ENCODE data around the gene ZBTB5.

ZBTB5 gene

DNA sequence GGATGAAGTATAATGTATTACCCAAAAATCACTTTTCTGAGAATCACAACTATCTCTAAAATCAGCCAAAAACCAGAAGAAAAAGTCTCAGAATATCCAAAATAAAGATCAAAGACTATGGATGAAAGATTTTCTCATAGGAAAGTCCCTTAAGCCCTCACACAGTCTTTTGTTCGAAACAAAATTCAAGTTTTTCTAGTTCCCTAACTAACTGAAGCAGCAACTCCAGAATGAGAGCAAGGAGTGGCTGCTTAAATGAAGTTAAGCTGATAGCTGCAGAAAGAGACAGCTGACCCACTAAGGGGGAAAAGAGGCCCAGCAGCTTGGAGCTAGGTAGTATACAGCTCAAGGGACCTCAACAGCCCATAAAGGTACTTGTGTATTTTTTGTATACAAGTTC is 8.4 kb downstream of the ZBTB5 start:
- CTCF ChIA-PET: no interaction called here
- TF ChIP-seq ELF4 (IDR thresholded peaks at IDR 0.05) (no peak), FOXM1 (IDR thresholded peaks at IDR 0.05; ENCODE audit: borderline replicate concordance) (no peak), HDGF (IDR thresholded peaks at IDR 0.05; ENCODE audit: borderline replicate concordance) (no peak), FOXK2 (IDR thresholded peaks at IDR 0.05) (no peak), TARDBP (IDR thresholded peaks at IDR 0.05) (no peak), FOXA1 (IDR thresholded peaks at IDR 0.05) (no peak), L3MBTL2 (conservative IDR thresholded peaks at IDR 0.05) (no peak), ZNF384 (IDR thresholded peaks at IDR 0.05) (no peak), SP1 (IDR thresholded peaks at IDR 0.05) (no peak), CTBP1 (IDR thresholded peaks at IDR 0.05; ENCODE audit: borderline replicate concordance) (no peak), LEF1 (IDR thresholded peaks at IDR 0.05; ENCODE audit: borderline replicate concordance) (no peak), BHLHE40 (IDR thresholded peaks at IDR 0.05; ENCODE audit: borderline replicate concordance) (no peak), NFRKB (IDR thresholded peaks at IDR 0.05) (no peak), ARNT (IDR thresholded peaks at IDR 0.05) (no peak), SUZ12 (IDR thresholded peaks at IDR 0.05) (no peak)
- TF ChIP-seq, protein P1, sequence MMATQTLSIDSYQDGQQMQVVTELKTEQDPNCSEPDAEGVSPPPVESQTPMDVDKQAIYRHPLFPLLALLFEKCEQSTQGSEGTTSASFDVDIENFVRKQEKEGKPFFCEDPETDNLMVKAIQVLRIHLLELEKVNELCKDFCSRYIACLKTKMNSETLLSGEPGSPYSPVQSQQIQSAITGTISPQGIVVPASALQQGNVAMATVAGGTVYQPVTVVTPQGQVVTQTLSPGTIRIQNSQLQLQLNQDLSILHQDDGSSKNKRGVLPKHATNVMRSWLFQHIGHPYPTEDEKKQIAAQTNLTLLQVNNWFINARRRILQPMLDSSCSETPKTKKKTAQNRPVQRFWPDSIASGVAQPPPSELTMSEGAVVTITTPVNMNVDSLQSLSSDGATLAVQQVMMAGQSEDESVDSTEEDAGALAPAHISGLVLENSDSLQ (IDR thresholded peaks at IDR 0.05): no peak
- DNase-seq (ENCODE audit: extremely low spot score): no peak
- POLR2A ChIA-PET: interaction anchor here (1.2 to 1.5 kb wide), 2 partner anchors 9 to 28 kb away, joined by 3 to 10 read pairs; partner anchors contain the start of gene ZBTB5

- ChIA-PET POLR2A (interaction anchor here (0.8 to 1.5 kb wide), 3 partner anchors 9 to 29 kb away, joined by 3 to 10 read pairs (median 4); partner anchors contain the start of gene ZBTB5), CTCF (no interaction called here)
- no peak for TF ChIP-seq HDGF (IDR thresholded peaks at IDR 0.05; ENCODE audit: borderline replicate concordance)
- DNase-seq (ENCODE audit: extremely low spot score): no peak
Measured at GRCh38 chr9:37455884-37456647, 9.2 kb downstream of the ZBTB5 start.

- ChIA-PET CTCF (no interaction called here), POLR2A (no interaction called here)
- TF ChIP-seq HDGF (IDR thresholded peaks at IDR 0.05; ENCODE audit: borderline replicate concordance): no peak
- no peak for TF ChIP-seq CTBP1 (IDR thresholded peaks at IDR 0.05; ENCODE audit: borderline replicate concordance)
- TF ChIP-seq FOXM1 (IDR thresholded peaks at IDR 0.05; ENCODE audit: borderline replicate concordance): no peak
- no peak for TF ChIP-seq SUZ12 (IDR thresholded peaks at IDR 0.05)
- no peak for TF ChIP-seq NFRKB (IDR thresholded peaks at IDR 0.05)
- TF ChIP-seq BHLHE40 (IDR thresholded peaks at IDR 0.05; ENCODE audit: borderline replicate concordance): no peak
- no peak for TF ChIP-seq TARDBP (IDR thresholded peaks at IDR 0.05)
- no peak for TF ChIP-seq ZNF384 (IDR thresholded peaks at IDR 0.05)
- no peak for TF ChIP-seq LEF1 (IDR thresholded peaks at IDR 0.05; ENCODE audit: borderline replicate concordance)
- TF ChIP-seq, protein P1 (IDR thresholded peaks at IDR 0.05): no peak
- no peak for TF ChIP-seq SP1 (IDR thresholded peaks at IDR 0.05)
- TF ChIP-seq L3MBTL2 (conservative IDR thresholded peaks at IDR 0.05): no peak
- no peak for DNase-seq (ENCODE audit: extremely low spot score)
Measured at GRCh38 chr9:37454238-37454637, 11.0 kb downstream of the ZBTB5 start.

DNA sequence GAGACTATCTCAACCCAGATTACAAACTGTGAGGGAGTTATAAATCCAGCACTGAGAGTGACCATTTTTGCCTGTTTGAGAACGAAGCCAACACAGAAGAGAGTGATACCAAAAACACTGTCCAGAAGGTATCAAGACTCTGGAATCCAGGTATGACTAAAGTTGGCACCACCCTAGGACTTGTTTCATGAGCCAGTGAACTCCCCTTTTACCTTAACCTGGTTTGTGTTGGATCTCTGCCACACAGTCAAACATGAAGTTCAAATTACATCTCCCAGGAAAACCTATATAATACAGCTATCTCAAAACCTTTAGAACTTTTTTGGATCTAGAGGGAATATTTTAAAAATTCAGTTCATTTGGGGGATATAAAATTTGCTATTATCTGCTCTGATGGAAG is 11.4 kb downstream of the ZBTB5 start:
- no peak for DNase-seq (ENCODE audit: extremely low spot score)
- TF ChIP-seq ARNT (IDR thresholded peaks at IDR 0.05) (no peak), NFRKB (IDR thresholded peaks at IDR 0.05) (no peak), TARDBP (IDR thresholded peaks at IDR 0.05) (no peak), SUZ12 (IDR thresholded peaks at IDR 0.05) (no peak), L3MBTL2 (conservative IDR thresholded peaks at IDR 0.05) (no peak), ELF4 (IDR thresholded peaks at IDR 0.05) (no peak), HDGF (IDR thresholded peaks at IDR 0.05; ENCODE audit: borderline replicate concordance) (no peak), LEF1 (IDR thresholded peaks at IDR 0.05; ENCODE audit: borderline replicate concordance) (no peak), SP1 (IDR thresholded peaks at IDR 0.05) (no peak), ZNF384 (IDR thresholded peaks at IDR 0.05) (no peak), FOXK2 (IDR thresholded peaks at IDR 0.05) (no peak)
- CTCF ChIA-PET: no interaction called here
- POLR2A ChIA-PET: no interaction called here

DNA sequence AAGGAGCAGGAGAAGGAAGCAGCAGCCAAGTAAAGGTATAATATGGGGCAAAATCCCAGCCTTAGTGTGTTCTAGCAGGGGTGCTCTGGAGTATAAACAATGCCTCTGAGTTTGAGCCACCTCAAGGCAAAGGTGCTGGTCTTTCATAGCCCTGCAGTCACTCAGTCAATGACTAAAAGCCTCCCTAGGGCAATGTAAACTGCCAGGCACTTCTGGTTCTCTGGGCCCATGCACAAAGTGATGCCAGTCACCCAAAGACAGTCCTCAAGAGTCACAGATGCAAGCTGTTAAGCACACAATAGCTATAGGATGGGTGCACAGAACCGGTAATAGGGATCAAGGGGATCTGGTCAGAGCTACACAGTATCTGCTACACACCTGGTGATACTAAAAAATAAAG is 12.6 kb downstream of the ZBTB5 start:
- TF ChIP-seq, protein P1 (IDR thresholded peaks at IDR 0.05): no peak
- TF ChIP-seq BHLHE40 (IDR thresholded peaks at IDR 0.05; ENCODE audit: borderline replicate concordance) (no peak), LEF1 (IDR thresholded peaks at IDR 0.05; ENCODE audit: borderline replicate concordance) (no peak), ARNT (IDR thresholded peaks at IDR 0.05) (no peak), SUZ12 (IDR thresholded peaks at IDR 0.05) (no peak), FOXA1 (IDR thresholded peaks at IDR 0.05) (no peak), L3MBTL2 (conservative IDR thresholded peaks at IDR 0.05) (no peak), HDGF (IDR thresholded peaks at IDR 0.05; ENCODE audit: borderline replicate concordance) (no peak), FOXK2 (IDR thresholded peaks at IDR 0.05) (no peak), SP1 (IDR thresholded peaks at IDR 0.05) (no peak), FOXM1 (IDR thresholded peaks at IDR 0.05; ENCODE audit: borderline replicate concordance) (no peak), ZNF384 (IDR thresholded peaks at IDR 0.05) (no peak), ELF4 (IDR thresholded peaks at IDR 0.05) (no peak), CTBP1 (IDR thresholded peaks at IDR 0.05; ENCODE audit: borderline replicate concordance) (no peak)
- ChIA-PET CTCF (no interaction called here), POLR2A (interaction anchor here (1.0 kb wide), 1 partner anchor 14 kb away, joined by 3 read pairs; no protein-coding TSS in a partner anchor)
- DNase-seq (ENCODE audit: extremely low spot score): no peak

DNA sequence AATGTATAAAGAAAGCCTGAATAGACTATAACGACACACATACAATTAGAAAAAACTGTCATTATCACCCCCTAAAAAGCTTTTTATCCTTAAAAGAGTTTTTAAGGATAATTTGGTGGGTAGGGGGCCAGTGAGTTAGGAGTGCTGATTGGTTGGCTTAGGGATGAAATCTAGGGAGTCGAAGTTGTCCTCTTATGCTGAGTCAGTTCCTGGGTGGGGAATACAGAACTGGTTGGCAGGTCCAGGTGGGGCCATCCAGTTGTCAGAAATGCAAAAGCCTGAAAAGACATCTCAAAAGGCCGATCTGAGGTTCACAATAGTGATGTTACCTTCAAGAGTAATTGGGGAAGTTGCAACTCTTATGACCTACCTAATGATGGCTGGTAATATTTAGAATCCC is 13.6 kb downstream of the ZBTB5 start:
- ChIA-PET CTCF (no interaction called here), POLR2A (no interaction called here)
- TF ChIP-seq LEF1 (IDR thresholded peaks at IDR 0.05; ENCODE audit: borderline replicate concordance) (no peak), ARNT (IDR thresholded peaks at IDR 0.05) (no peak), FOXM1 (IDR thresholded peaks at IDR 0.05; ENCODE audit: borderline replicate concordance) (no peak), SUZ12 (IDR thresholded peaks at IDR 0.05) (no peak), TARDBP (IDR thresholded peaks at IDR 0.05) (no peak), HDGF (IDR thresholded peaks at IDR 0.05; ENCODE audit: borderline replicate concordance) (no peak), FOXA1 (IDR thresholded peaks at IDR 0.05) (no peak), CTBP1 (IDR thresholded peaks at IDR 0.05; ENCODE audit: borderline replicate concordance) (no peak), FOXK2 (IDR thresholded peaks at IDR 0.05) (no peak), ZNF384 (IDR thresholded peaks at IDR 0.05) (no peak), NFRKB (IDR thresholded peaks at IDR 0.05) (no peak), ELF4 (IDR thresholded peaks at IDR 0.05) (no peak), SP1 (IDR thresholded peaks at IDR 0.05) (no peak), L3MBTL2 (conservative IDR thresholded peaks at IDR 0.05) (no peak)
- TF ChIP-seq, protein P1 (IDR thresholded peaks at IDR 0.05): no peak
- DNase-seq (ENCODE audit: extremely low spot score): no peak
